ENCODE results near the gene DNLZ. TPM values are rescaled to one million over a fixed set of nuclear protein-coding genes. Genes with fewer than 3 reads are reported as not detected.

DNLZ gene
- total RNA-seq, 2 experiments from 2014 or later, result 16.8 to 21.2 TPM

GRCh38 chr9:136385015-136385414 lies 21.5 kb upstream of the DNLZ start:
- no peaks in the 10 kb centered on the region; the same call in 1 of the 2 replicates for H4K20me1 ChIP-seq (ENCODE audit: insufficient read depth, low read length)
- no peaks in the 10 kb centered on the region for H3K9me2 ChIP-seq (ENCODE audit: insufficient read depth, low read length)
- H3K4me3 ChIP-seq (ENCODE audit: low read depth, low read length, poor library complexity, severe bottlenecking), result no peak overlapping the region
- no TSS peak for BruUV-seq (replicated peaks)
- H3K4me2 ChIP-seq (ENCODE audit: low read length), result no peak overlapping the region
- no peak overlapping the region for H2AFZ ChIP-seq (ENCODE audit: low read length)
- H3K36me3 ChIP-seq (ENCODE audit: insufficient read depth, low read length), result peaks cover 95% of the 10 kb centered on the region
- ChIA-PET CTCF (ENCODE audit: unreplicated experiment) (no interaction called here), POLR2A (no interaction called here)
- DNase-seq (ENCODE audit: low spot score), result no peak
- H3K27ac ChIP-seq (ENCODE audit: low read depth, low read length, poor library complexity, severe bottlenecking), result no peak overlapping the region
- H3K9me3 ChIP-seq (ENCODE audit: low read length), result no peaks in the 10 kb centered on the region
- H3K79me2 ChIP-seq (ENCODE audit: insufficient read depth, low read depth, low read length), result no peaks in the 10 kb centered on the region
- TF ChIP-seq, protein P1, sequence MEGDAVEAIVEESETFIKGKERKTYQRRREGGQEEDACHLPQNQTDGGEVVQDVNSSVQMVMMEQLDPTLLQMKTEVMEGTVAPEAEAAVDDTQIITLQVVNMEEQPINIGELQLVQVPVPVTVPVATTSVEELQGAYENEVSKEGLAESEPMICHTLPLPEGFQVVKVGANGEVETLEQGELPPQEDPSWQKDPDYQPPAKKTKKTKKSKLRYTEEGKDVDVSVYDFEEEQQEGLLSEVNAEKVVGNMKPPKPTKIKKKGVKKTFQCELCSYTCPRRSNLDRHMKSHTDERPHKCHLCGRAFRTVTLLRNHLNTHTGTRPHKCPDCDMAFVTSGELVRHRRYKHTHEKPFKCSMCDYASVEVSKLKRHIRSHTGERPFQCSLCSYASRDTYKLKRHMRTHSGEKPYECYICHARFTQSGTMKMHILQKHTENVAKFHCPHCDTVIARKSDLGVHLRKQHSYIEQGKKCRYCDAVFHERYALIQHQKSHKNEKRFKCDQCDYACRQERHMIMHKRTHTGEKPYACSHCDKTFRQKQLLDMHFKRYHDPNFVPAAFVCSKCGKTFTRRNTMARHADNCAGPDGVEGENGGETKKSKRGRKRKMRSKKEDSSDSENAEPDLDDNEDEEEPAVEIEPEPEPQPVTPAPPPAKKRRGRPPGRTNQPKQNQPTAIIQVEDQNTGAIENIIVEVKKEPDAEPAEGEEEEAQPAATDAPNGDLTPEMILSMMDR (conservative IDR thresholded peaks at IDR 0.05; ENCODE audit: low read length), result no peak
- TF ChIP-seq EZH2phosphoT487 (IDR thresholded peaks at IDR 0.05; ENCODE audit: borderline replicate concordance, low read depth, low read length), result no peak
- no peaks in the 10 kb centered on the region for H3K4me1 ChIP-seq (ENCODE audit: insufficient read depth, low read length, poor library complexity, severe bottlenecking)
- intact Hi-C loops (cut with micrococcal nuclease; ENCODE audit: unreplicated experiment), result no loop called here

DNA sequence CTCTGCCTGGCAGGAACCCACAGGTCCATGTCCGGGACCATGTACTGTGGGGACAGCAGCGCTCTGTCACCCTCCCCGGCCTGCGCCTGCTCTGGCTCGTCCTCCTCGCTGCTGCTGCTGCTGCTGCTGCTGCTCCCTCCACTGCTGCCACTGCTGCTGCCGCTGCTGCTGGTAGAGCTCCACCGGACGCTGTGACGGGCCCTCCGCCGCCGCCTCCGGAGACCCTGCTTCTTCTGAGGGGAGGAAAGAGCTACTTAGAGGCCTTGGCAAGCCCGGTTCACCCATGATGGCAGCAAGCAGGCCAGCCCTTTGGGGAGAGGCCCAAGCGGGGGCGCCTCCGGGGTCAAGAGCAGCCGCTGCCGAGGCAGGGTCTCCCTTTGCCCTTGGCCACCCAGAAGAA lies 19.9 kb upstream of the DNLZ start:
- CTCF ChIA-PET (ENCODE audit: unreplicated experiment), result no interaction called here

GRCh38 chr9:136381966-136382513 lies 18.5 kb upstream of the DNLZ start:
- Histone ChIP-seq H3K9me2 (ENCODE audit: insufficient read depth, low read length) (no peaks in the 10 kb centered on the region), H2AFZ (ENCODE audit: low read length) (no peak overlapping the region), H3K79me2 (ENCODE audit: insufficient read depth, low read depth, low read length) (no peaks in the 10 kb centered on the region), H4K20me1 (ENCODE audit: insufficient read depth, low read length) (no peaks in the 10 kb centered on the region; the same call in 1 of the 2 replicates), H3K27ac (ENCODE audit: low read depth, low read length, poor library complexity, severe bottlenecking) (no peak overlapping the region), H3K4me3 (ENCODE audit: low read depth, low read length, poor library complexity, severe bottlenecking) (no peak overlapping the region), H3K4me1 (ENCODE audit: insufficient read depth, low read length, poor library complexity, severe bottlenecking) (no peaks in the 10 kb centered on the region), H3K4me2 (ENCODE audit: low read length) (no peak overlapping the region), H3K36me3 (ENCODE audit: insufficient read depth, low read length) (peaks cover 94% of the 10 kb centered on the region), H3K9me3 (ENCODE audit: low read length) (no peaks in the 10 kb centered on the region)
- no peak for DNase-seq (ENCODE audit: low spot score)
- no TSS peak for BruUV-seq (replicated peaks)
- ChIA-PET POLR2A (interaction anchor here (0.6 kb wide), 1 partner anchor 9 kb away, joined by 3 read pairs; no protein-coding TSS in a partner anchor), CTCF (ENCODE audit: unreplicated experiment) (no interaction called here)
- intact Hi-C loops (cut with micrococcal nuclease; ENCODE audit: unreplicated experiment), result no loop called here
- no peak for TF ChIP-seq EZH2phosphoT487 (IDR thresholded peaks at IDR 0.05; ENCODE audit: borderline replicate concordance, low read depth, low read length)
- TF ChIP-seq, protein P1 (conservative IDR thresholded peaks at IDR 0.05; ENCODE audit: low read length), result no peak

More for the DNA sequence above, 19.9 kb upstream of the DNLZ start:
- POLR2A ChIA-PET, result no interaction called here
- intact Hi-C loops (cut with micrococcal nuclease; ENCODE audit: unreplicated experiment), result no loop called here
- Histone ChIP-seq H3K9me2 (ENCODE audit: insufficient read depth, low read length) (no peaks in the 10 kb centered on the region), H3K9me3 (ENCODE audit: low read length) (no peaks in the 10 kb centered on the region), H3K4me1 (ENCODE audit: insufficient read depth, low read length, poor library complexity, severe bottlenecking) (no peaks in the 10 kb centered on the region), H2AFZ (ENCODE audit: low read length) (no peak overlapping the region), H3K4me2 (ENCODE audit: low read length) (no peak overlapping the region), H3K36me3 (ENCODE audit: insufficient read depth, low read length) (peaks cover 95% of the 10 kb centered on the region), H3K79me2 (ENCODE audit: insufficient read depth, low read depth, low read length) (no peaks in the 10 kb centered on the region), H3K27ac (ENCODE audit: low read depth, low read length, poor library complexity, severe bottlenecking) (no peak overlapping the region), H3K4me3 (ENCODE audit: low read depth, low read length, poor library complexity, severe bottlenecking) (no peak overlapping the region), H4K20me1 (ENCODE audit: insufficient read depth, low read length) (no peaks in the 10 kb centered on the region; the same call in 1 of the 2 replicates)
- DNase-seq (ENCODE audit: low spot score), result no peak
- no peak for TF ChIP-seq EZH2phosphoT487 (IDR thresholded peaks at IDR 0.05; ENCODE audit: borderline replicate concordance, low read depth, low read length)
- TF ChIP-seq, protein P1 (conservative IDR thresholded peaks at IDR 0.05; ENCODE audit: low read length), result no peak
- BruUV-seq (replicated peaks), result no TSS peak
